HCT116 (cell line): Measurements from ENCODE around the gene COL18A1.

Source experiments
- CEBPB ChIP-seq: IDR thresholded peaks from 2 replicates; pipeline ENCODE4 v1.6.1; 2012; ENCODE audit warnings: low read depth
- EZH2 ChIP-seq: fragments of 200-600 bp; sonication (generic); IDR thresholded peaks from 2 replicates; pipeline ENCODE4 v1.6.1; 2017; ENCODE audit warnings: antibody characterized with exemption, mixed run types
- EZH2phosphoT487 ChIP-seq: fragments of 200-600 bp; IDR thresholded peaks from 2 replicates; pipeline ENCODE4 v1.6.1; 2018; ENCODE audit warnings: antibody characterized with exemption, borderline replicate concordance
- POLR2A ChIP-seq: IDR thresholded peaks from 2 replicates; pipeline ENCODE4 v1.7.0; 2011; ENCODE audit warnings: borderline replicate concordance; ENCODE audit not compliant: insufficient read depth, insufficient read length; ENCODE audit errors: extremely low read depth
- POLR2AphosphoS5 ChIP-seq: IDR thresholded peaks from 2 replicates; pipeline ENCODE4 v1.6.1; 2011; ENCODE audit warnings: mild to moderate bottlenecking, low read depth, low read length, moderate library complexity
- RAD21 ChIP-seq: IDR thresholded peaks from 2 replicates; pipeline ENCODE4 v1.6.1; 2012; ENCODE audit warnings: low read depth, mild to moderate bottlenecking
- SIN3A ChIP-seq: IDR thresholded peaks from 2 replicates; pipeline ENCODE4 v1.6.1; 2012; ENCODE audit warnings: low read depth
- SP1 ChIP-seq: IDR thresholded peaks from 2 replicates; pipeline ENCODE4 v1.6.1; 2012; ENCODE audit warnings: low read depth
- TF ChIP-seq, protein P1 (sequence below), 3 experiments: fragments of 200-600 bp in 1 of 3; sonication (generic) in 1 of 3; IDR thresholded peaks in 2 of 3; conservative IDR thresholded peaks in 1 of 3; 2 replicates each; pipeline ENCODE4 v1.5.1; 2012 to 2017; ENCODE audit warnings: low read depth in 2 of 3, low read length in 2 of 3, antibody characterized with exemption in 1 of 3, borderline replicate concordance in 1 of 3, control low read depth in 1 of 3, mild to moderate bottlenecking in 1 of 3, mixed read lengths in 1 of 3, mixed run types in 1 of 3, moderate library complexity in 1 of 3; ENCODE audit not compliant: insufficient read depth in 1 of 3

DNA sequence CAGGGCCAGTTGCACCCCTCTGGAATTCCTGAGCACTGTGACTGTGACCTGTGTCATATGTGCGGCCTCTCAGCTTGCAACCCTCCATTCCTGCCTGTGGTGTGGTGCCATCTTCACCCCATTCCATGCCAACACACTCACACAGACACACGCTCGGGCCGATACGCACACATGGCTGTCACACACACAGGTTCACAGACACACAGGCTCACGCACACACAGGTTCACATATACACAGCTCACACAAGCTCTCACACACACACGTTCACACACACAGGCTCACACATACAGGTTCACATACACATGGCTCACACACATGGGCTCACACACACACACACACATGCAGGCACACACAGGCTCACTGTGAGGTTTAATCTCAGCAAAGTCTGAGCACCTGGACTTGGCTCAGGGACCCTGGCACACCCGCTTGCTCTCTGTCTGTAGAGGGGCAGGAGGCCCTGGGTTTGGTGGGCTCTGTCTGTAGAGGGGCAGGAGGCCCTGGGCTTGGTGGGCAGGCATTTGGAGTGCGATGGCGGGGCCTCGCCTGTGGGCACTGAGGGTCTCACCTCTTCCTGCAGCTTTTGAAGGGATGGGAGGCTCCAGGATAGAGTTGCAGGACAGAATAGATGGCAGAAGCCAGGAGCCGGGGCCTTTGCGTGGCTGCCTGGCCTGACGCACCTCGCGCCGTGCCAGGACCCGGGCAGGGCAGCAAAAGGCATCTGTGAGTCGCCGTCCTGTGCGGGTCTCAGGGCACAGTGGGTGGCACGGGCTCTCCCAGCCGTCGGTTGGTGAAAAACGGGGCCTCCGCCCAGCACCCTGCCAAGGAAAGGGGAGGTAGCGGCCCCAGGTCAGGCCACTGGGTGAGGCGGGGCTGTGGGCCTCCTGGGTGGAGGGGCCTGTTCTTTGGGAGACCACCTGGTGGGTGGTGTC is 17.1 kb downstream of the COL18A1 start:
- TF ChIP-seq EZH2phosphoT487 (no peak), SP1 (no peak), RAD21 (no peak), POLR2A (no peak), SIN3A (no peak), POLR2AphosphoS5 (no peak), CEBPB (no peak), EZH2 (no peak)
- TF ChIP-seq, protein P1, sequence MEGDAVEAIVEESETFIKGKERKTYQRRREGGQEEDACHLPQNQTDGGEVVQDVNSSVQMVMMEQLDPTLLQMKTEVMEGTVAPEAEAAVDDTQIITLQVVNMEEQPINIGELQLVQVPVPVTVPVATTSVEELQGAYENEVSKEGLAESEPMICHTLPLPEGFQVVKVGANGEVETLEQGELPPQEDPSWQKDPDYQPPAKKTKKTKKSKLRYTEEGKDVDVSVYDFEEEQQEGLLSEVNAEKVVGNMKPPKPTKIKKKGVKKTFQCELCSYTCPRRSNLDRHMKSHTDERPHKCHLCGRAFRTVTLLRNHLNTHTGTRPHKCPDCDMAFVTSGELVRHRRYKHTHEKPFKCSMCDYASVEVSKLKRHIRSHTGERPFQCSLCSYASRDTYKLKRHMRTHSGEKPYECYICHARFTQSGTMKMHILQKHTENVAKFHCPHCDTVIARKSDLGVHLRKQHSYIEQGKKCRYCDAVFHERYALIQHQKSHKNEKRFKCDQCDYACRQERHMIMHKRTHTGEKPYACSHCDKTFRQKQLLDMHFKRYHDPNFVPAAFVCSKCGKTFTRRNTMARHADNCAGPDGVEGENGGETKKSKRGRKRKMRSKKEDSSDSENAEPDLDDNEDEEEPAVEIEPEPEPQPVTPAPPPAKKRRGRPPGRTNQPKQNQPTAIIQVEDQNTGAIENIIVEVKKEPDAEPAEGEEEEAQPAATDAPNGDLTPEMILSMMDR (IDR thresholded peaks at IDR 0.05 in 2 of 3, conservative IDR thresholded peaks at IDR 0.05 in 1 of 3; ENCODE audit: borderline replicate concordance in 1 of 3, insufficient read depth in 1 of 3, low read depth in 2 of 3, low read length in 2 of 3) = no peak
